A673 (cell line): Measurements from ENCODE around the gene VAV2.

Source experiments
- CTCF ChIP-seq: fragments of 300-800, 200-600 bp; sonication (generic); conservative IDR thresholded peaks from 2 replicates; pipeline ENCODE4 v1.5.1; 2017; ENCODE audit warnings: low read depth, mild to moderate bottlenecking, antibody characterized with exemption, low read length, moderate library complexity, mixed read lengths
- EZH2 ChIP-seq: fragments of 200-600 bp; sonication (generic); IDR thresholded peaks from 2 replicates; pipeline ENCODE4 v1.6.1; 2017; ENCODE audit warnings: borderline replicate concordance, low read depth, mild to moderate bottlenecking, mixed read lengths, antibody characterized with exemption, low read length; ENCODE audit not compliant: poor library complexity, severe bottlenecking

- TF ChIP-seq CTCF (no peak), EZH2 (no peak)
These were observed 169.6 kb downstream of the VAV2 start for GRCh38 chr9:133822430-133823065.
